ENCODE results near the gene LARGE1.

DNA sequence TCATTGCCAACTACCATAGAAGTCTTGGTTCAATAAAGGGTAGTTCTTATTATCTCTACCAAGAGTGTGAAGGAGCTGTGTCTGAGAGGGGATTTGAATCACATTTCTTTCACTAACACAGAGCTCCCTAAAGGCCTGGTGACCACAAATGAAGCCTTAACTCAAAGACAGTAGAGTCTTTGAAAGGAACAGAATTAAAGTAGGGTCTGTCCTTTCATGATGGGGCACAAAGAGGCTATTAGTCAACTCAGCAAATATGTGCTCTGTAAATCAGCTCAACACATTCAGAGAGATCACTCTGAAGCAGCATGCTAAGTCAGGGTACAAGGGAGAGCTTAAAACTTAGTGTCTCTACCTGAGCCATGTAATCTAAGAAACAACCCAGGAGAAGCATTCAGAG is 649.7 kb downstream of the LARGE1 start:
- no peak for TF ChIP-seq POLR2A (IDR thresholded peaks at IDR 0.05)
- TF ChIP-seq, protein P1, sequence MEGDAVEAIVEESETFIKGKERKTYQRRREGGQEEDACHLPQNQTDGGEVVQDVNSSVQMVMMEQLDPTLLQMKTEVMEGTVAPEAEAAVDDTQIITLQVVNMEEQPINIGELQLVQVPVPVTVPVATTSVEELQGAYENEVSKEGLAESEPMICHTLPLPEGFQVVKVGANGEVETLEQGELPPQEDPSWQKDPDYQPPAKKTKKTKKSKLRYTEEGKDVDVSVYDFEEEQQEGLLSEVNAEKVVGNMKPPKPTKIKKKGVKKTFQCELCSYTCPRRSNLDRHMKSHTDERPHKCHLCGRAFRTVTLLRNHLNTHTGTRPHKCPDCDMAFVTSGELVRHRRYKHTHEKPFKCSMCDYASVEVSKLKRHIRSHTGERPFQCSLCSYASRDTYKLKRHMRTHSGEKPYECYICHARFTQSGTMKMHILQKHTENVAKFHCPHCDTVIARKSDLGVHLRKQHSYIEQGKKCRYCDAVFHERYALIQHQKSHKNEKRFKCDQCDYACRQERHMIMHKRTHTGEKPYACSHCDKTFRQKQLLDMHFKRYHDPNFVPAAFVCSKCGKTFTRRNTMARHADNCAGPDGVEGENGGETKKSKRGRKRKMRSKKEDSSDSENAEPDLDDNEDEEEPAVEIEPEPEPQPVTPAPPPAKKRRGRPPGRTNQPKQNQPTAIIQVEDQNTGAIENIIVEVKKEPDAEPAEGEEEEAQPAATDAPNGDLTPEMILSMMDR (IDR thresholded peaks at IDR 0.05) = no peak

Measured in tibial nerve (tissue), 3 donors.